ENCODE data around the gene SRGAP3. TPM values are rescaled to one million over a fixed set of nuclear protein-coding genes. Genes with fewer than 3 reads are reported as not detected.

Gene SRGAP3
- total and polyA plus RNA-seq, 8 donors = 5.1 to 28.9 (median 22.4) TPM

- no peak for DNase-seq
- no peaks in the 10 kb centered on the region for H3K27me3 ChIP-seq
- H3K4me3 ChIP-seq = no peak overlapping the region
- intact Hi-C loops (cut with DNase I) = no loop called here
- no peak for ATAC-seq
- no peaks in the 10 kb centered on the region for H3K36me3 ChIP-seq
- no peaks in the 10 kb centered on the region for H3K9me3 ChIP-seq
- H3K4me1 ChIP-seq = peaks cover 0 to under 1% of the 10 kb centered on the region in 2 donors
- TF ChIP-seq CTCF (IDR thresholded peaks at IDR 0.05) = no peak
- H3K27ac ChIP-seq = no peak overlapping the region
Measured at GRCh38 chr3:9023226-9023590, 226.2 kb downstream of the SRGAP3 start.

GRCh38 chr3:9022305-9023225 lies 226.9 kb downstream of the SRGAP3 start:
- Histone ChIP-seq H3K36me3 (no peaks in the 10 kb centered on the region), H3K4me1 (no peaks in the 10 kb centered on the region), H3K9me3 (no peaks in the 10 kb centered on the region), H3K27ac (no peak overlapping the region), H3K4me3 (no peak overlapping the region), H3K27me3 (no peaks in the 10 kb centered on the region)
- DNase-seq (peak in 1 of 4 donors; percentile 24), ATAC-seq (no peak)
- intact Hi-C loops (cut with DNase I) = no loop called here
- no peak for TF ChIP-seq CTCF (IDR thresholded peaks at IDR 0.05)

- TF ChIP-seq CTCF (IDR thresholded peaks at IDR 0.05) = no peak
- DNase-seq (no peak), ATAC-seq (no peak)
- H3K4me3 ChIP-seq = no peak overlapping the region
- H3K9me3 ChIP-seq = no peaks in the 10 kb centered on the region
- no peak overlapping the region for H3K27ac ChIP-seq
- H3K27me3 ChIP-seq = no peaks in the 10 kb centered on the region
- intact Hi-C loops (cut with DNase I) = no loop called here
- H3K4me1 ChIP-seq = no peaks in the 10 kb centered on the region
- no peaks in the 10 kb centered on the region for H3K36me3 ChIP-seq
Measured at GRCh38 chr3:9021271-9022009, 228.0 kb downstream of the SRGAP3 start.

- no peak for ATAC-seq
- Histone ChIP-seq H3K9me3 (no peaks in the 10 kb centered on the region), H3K27me3 (no peaks in the 10 kb centered on the region), H3K27ac (no peak overlapping the region), H3K4me3 (no peak overlapping the region), H3K4me1 (no peaks in the 10 kb centered on the region), H3K36me3 (no peaks in the 10 kb centered on the region)
- intact Hi-C loops (cut with DNase I) = no loop called here
- DNase-seq = no peak
- TF ChIP-seq CTCF (IDR thresholded peaks at IDR 0.05) = no peak
Measured at GRCh38 chr3:9020426-9020825, 229.0 kb downstream of the SRGAP3 start.

GRCh38 chr3:9019259-9019961 lies 230.0 kb downstream of the SRGAP3 start:
- ATAC-seq (no peak), DNase-seq (no peak)
- intact Hi-C loops (cut with DNase I) = no loop called here
- no peak for TF ChIP-seq CTCF (IDR thresholded peaks at IDR 0.05)
- Histone ChIP-seq H3K36me3 (no peaks in the 10 kb centered on the region), H3K9me3 (no peaks in the 10 kb centered on the region), H3K27ac (no peak overlapping the region), H3K4me1 (no peaks in the 10 kb centered on the region), H3K27me3 (no peaks in the 10 kb centered on the region), H3K4me3 (no peak overlapping the region)
